GM23338 (cell line): ENCODE data around the gene ACTBL2. TPM values are rescaled to one million over a fixed set of nuclear protein-coding genes. Genes with fewer than 3 reads are reported as not detected.

Experiments
- ATAC-seq: fragments of 200-7000 bp; cut with Tn5 transposase; 3 replicates; pipeline ENCODE4 v1.9.1; 2020
- DNase-seq: peaks from one replicate; pipeline ENCODE4 v3.0.0-alpha.2; 2015; ENCODE audit warnings: low spot score
- H2AFZ ChIP-seq: fragments of 200-600 bp; sonication (generic); 2 replicates; pipeline ENCODE4 v1.8.0; 2016; ENCODE audit warnings: antibody characterized with exemption, mild to moderate bottlenecking, moderate library complexity
- H3F3A ChIP-seq: fragments of 200-600 bp; sonication (generic); replicated peaks from 2 replicates; pipeline ENCODE4 v1.8.0; 2017; ENCODE audit warnings: antibody characterized with exemption, mixed run types, low read depth
- H3K27ac ChIP-seq: fragments of 200-600 bp; sonication (generic); 2 replicates; pipeline ENCODE4 v1.6.1; 2016; ENCODE audit warnings: low read depth
- H3K27me3 ChIP-seq: fragments of 200-600 bp; sonication (generic); 2 replicates; pipeline ENCODE4 v1.8.0; 2016; ENCODE audit warnings: mild to moderate bottlenecking, mixed run types, moderate library complexity; ENCODE audit not compliant: insufficient read depth
- H3K36me3 ChIP-seq: fragments of 200-600 bp; sonication (generic); 2 replicates; pipeline ENCODE4 v1.8.0; 2016; ENCODE audit warnings: mild to moderate bottlenecking; ENCODE audit not compliant: insufficient read depth
- H3K4me1 ChIP-seq: fragments of 200-600 bp; sonication (generic); 2 replicates; pipeline ENCODE4 v1.8.0; 2016; ENCODE audit warnings: mild to moderate bottlenecking, moderate library complexity; ENCODE audit not compliant: insufficient read depth
- H3K4me2 ChIP-seq: fragments of 200-600 bp; sonication (generic); 2 replicates; pipeline ENCODE4 v1.7.1; 2017; ENCODE audit warnings: mixed run types
- H3K4me3 ChIP-seq: fragments of 200-600 bp; sonication (generic); 2 replicates; pipeline ENCODE4 v1.6.1; 2016; ENCODE audit warnings: mixed run types
- H3K79me2 ChIP-seq: fragments of 200-600 bp; sonication (generic); replicated peaks from 2 replicates; pipeline ENCODE4 v1.8.0; 2017; ENCODE audit warnings: mild to moderate bottlenecking; ENCODE audit not compliant: insufficient read depth
- H3K9me2 ChIP-seq: fragments of 200-600 bp; sonication (generic); 2 replicates; pipeline ENCODE4 v1.8.0; 2017; ENCODE audit not compliant: insufficient read depth
- H4K20me1 ChIP-seq: fragments of 200-600 bp; sonication (generic); replicated peaks from 2 replicates; pipeline ENCODE4 v1.8.0; 2017; ENCODE audit warnings: mild to moderate bottlenecking; ENCODE audit not compliant: insufficient read depth
- H3K27ac Mint-ChIP-seq: 2 replicates; pipeline ENCODE4 v1.8.0; 2020; ENCODE audit warnings: inconsistent platforms, mild to moderate bottlenecking, moderate library complexity, mixed read lengths
- H3K27me3 Mint-ChIP-seq: 3 replicates; pipeline ENCODE4 v1.8.0; 2022; ENCODE audit warnings: low read depth, mild to moderate bottlenecking, moderate library complexity, mixed read lengths, inconsistent platforms; ENCODE audit not compliant: insufficient read depth, poor library complexity
- H3K36me3 Mint-ChIP-seq: 3 replicates; pipeline ENCODE4 v1.8.0; 2021; ENCODE audit warnings: low read depth, mild to moderate bottlenecking, inconsistent platforms, moderate library complexity, mixed read lengths
- H3K4me1 Mint-ChIP-seq: 3 replicates; pipeline ENCODE4 v1.8.0; 2020; ENCODE audit warnings: mild to moderate bottlenecking, inconsistent platforms, mixed read lengths
- H3K4me3 Mint-ChIP-seq: 3 replicates; pipeline ENCODE4 v1.8.0; 2021; ENCODE audit warnings: moderate library complexity, mild to moderate bottlenecking, inconsistent platforms, mixed read lengths
- H3K9me3 Mint-ChIP-seq: 3 replicates; pipeline ENCODE4 v1.8.0; 2020; ENCODE audit warnings: moderate library complexity, mild to moderate bottlenecking, inconsistent platforms, mixed read lengths
- CREB1 ChIP-seq: fragments of 250-450 bp; sonication (Bioruptor Pico); IDR thresholded peaks from 2 replicates; pipeline ENCODE4 v1.5.0; 2020; ENCODE audit warnings: low read depth, mild to moderate bottlenecking, moderate library complexity
- EZH2 ChIP-seq: fragments of 200-600 bp; sonication (generic); IDR thresholded peaks from one replicate; pipeline ENCODE4 v1.8.0; 2017; ENCODE audit warnings: antibody characterized with exemption, mild to moderate bottlenecking, low read depth; ENCODE audit not compliant: unreplicated experiment
- EZH2phosphoT487 ChIP-seq: fragments of 200-600 bp; sonication (generic); IDR thresholded peaks from one replicate; pipeline ENCODE4 v1.8.1; 2018; ENCODE audit warnings: antibody characterized with exemption; ENCODE audit not compliant: unreplicated experiment
- JUNB ChIP-seq: IDR thresholded peaks from one replicate; pipeline ENCODE4 v1.6.1; 2016; ENCODE audit warnings: antibody characterized with exemption; ENCODE audit not compliant: unreplicated experiment
- NANOG ChIP-seq: IDR thresholded peaks from 2 replicates; pipeline ENCODE4 v1.6.1; 2016; ENCODE audit warnings: antibody characterized with exemption, borderline replicate concordance
- POLR2AphosphoS5 ChIP-seq: IDR thresholded peaks from 2 replicates; pipeline ENCODE4 v1.6.1; 2016; ENCODE audit warnings: antibody characterized with exemption, low read depth
- REST ChIP-seq: IDR thresholded peaks from one replicate; pipeline ENCODE4 v1.6.1; 2018; ENCODE audit warnings: antibody characterized with exemption; ENCODE audit not compliant: unreplicated experiment
- STAT1 ChIP-seq: IDR thresholded peaks from one replicate; pipeline ENCODE4 v1.6.1; 2016; ENCODE audit warnings: antibody characterized with exemption; ENCODE audit not compliant: unreplicated experiment
- ZNF114 ChIP-seq: fragments of 250-450 bp; sonication (Bioruptor Pico); IDR thresholded peaks from 2 replicates; pipeline ENCODE4 v1.5.0; 2020; ENCODE audit warnings: mild to moderate bottlenecking, moderate library complexity
- ZNF331 ChIP-seq: fragments of 250-450 bp; sonication (Bioruptor Pico); IDR thresholded peaks from 2 replicates; pipeline ENCODE4 v1.5.0; 2020; ENCODE audit warnings: low read depth, mild to moderate bottlenecking, moderate library complexity
- ZNF462 ChIP-seq: fragments of 250-450 bp; sonication (Bioruptor Pico); IDR thresholded peaks from 2 replicates; pipeline ENCODE4 v1.5.0; 2020; ENCODE audit warnings: mild to moderate bottlenecking, moderate library complexity
- polyA plus RNA-seq: library from polyadenylated mRNA; unstranded; fragments of >200 nt; fragmentation: Nextera tagmentation; extraction: Ambion mirVana; gene quantifications from 2 replicates; pipeline ENCODE4 v1.2.1, GENCODE V29; 2016
- total RNA-seq: library from RNA; depleted of rRNA; stranded (reverse); fragments of >200 nt; shearing (Covaris generic); gene quantifications from 2 replicates; pipeline ENCODE4 v1.2.3, GENCODE V29; 2014
- TF ChIP-seq, protein P1 (sequence below): IDR thresholded peaks from 2 replicates; pipeline ENCODE4 v1.6.1; 2016; ENCODE audit warnings: antibody characterized with exemption

ACTBL2 gene
- total and polyA plus RNA-seq, 2 experiments from 2014 or later: not detected

DNA sequence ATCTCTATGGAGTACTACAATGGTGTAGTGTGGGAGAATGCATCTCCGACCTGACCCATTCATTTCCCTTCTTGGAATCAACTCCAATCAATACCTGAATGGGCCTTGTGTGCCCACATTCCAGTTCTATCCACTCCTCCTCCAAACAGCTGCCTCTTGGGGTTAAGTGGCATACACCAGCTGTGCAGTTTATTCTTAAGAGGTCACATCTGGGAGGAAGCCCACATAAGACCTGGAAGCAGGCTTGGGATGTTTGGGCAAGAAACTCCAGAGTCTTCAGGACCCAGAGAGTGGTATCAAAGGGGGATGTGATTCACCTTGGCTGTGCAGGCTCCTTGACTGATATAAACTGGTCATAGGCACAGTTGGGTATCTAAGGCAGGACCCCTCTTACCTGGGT lies 46.0 kb downstream of the ACTBL2 start:
- TF ChIP-seq JUNB (no peak), EZH2phosphoT487 (no peak), ZNF114 (CRISPR knock-in tag) (no peak)
- H3K27me3 Mint-ChIP-seq: peaks cover 2% of the 10 kb centered on the region
- H3K4me1 ChIP-seq: no peaks in the 10 kb centered on the region

GRCh38 chr5:57435701-57436134 lies 46.9 kb downstream of the ACTBL2 start:
- ATAC-seq: no peak
- H3K36me3 Mint-ChIP-seq: no peaks in the 10 kb centered on the region
- H3K9me2 ChIP-seq: peaks cover 8% of the 10 kb centered on the region; the same call in 1 of the 2 replicates
- H3K4me1 ChIP-seq: no peaks in the 10 kb centered on the region
- H3K4me1 Mint-ChIP-seq: no peaks in the 10 kb centered on the region
- no peak overlapping the region for H2AFZ ChIP-seq
- no peaks in the 10 kb centered on the region for H4K20me1 ChIP-seq
- no peaks in the 10 kb centered on the region for H3K9me3 Mint-ChIP-seq
- H3K27me3 Mint-ChIP-seq: peaks cover 2% of the 10 kb centered on the region
- H3K27ac ChIP-seq: no peak overlapping the region
- no peak overlapping the region for H3K4me2 ChIP-seq
- no peaks in the 10 kb centered on the region for H3K27me3 ChIP-seq
- no peaks in the 10 kb centered on the region for H3K36me3 ChIP-seq
- DNase-seq: no peak
- H3K4me3 Mint-ChIP-seq: no peak overlapping the region
- no peak overlapping the region for H3K4me3 ChIP-seq
- no peak overlapping the region for H3K27ac Mint-ChIP-seq
- H3F3A ChIP-seq: no peaks in the 10 kb centered on the region
- no peaks in the 10 kb centered on the region for H3K79me2 ChIP-seq
- no peak for TF ChIP-seq REST
- TF ChIP-seq ZNF331 (CRISPR knock-in tag): no peak
- TF ChIP-seq JUNB: no peak
- no peak for TF ChIP-seq ZNF462 (CRISPR knock-in tag)
- no peak for TF ChIP-seq STAT1
- TF ChIP-seq ZNF114 (CRISPR knock-in tag): no peak
- no peak for TF ChIP-seq CREB1 (CRISPR knock-in tag)
- TF ChIP-seq EZH2: no peak
- TF ChIP-seq, protein P1, sequence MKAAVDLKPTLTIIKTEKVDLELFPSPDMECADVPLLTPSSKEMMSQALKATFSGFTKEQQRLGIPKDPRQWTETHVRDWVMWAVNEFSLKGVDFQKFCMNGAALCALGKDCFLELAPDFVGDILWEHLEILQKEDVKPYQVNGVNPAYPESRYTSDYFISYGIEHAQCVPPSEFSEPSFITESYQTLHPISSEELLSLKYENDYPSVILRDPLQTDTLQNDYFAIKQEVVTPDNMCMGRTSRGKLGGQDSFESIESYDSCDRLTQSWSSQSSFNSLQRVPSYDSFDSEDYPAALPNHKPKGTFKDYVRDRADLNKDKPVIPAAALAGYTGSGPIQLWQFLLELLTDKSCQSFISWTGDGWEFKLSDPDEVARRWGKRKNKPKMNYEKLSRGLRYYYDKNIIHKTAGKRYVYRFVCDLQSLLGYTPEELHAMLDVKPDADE: no peak
- TF ChIP-seq NANOG: no peak
- TF ChIP-seq POLR2AphosphoS5: no peak

More for the DNA sequence above, 46.0 kb downstream of the ACTBL2 start:
- no peaks in the 10 kb centered on the region for H3K36me3 Mint-ChIP-seq
- Histone ChIP-seq H3K9me2 (peaks cover 5% of the 10 kb centered on the region; the same call in 1 of the 2 replicates), H3K4me2 (no peak overlapping the region), H3K4me3 (no peak overlapping the region), H3F3A (no peaks in the 10 kb centered on the region), H4K20me1 (no peaks in the 10 kb centered on the region), H3K79me2 (no peaks in the 10 kb centered on the region), H2AFZ (no peak overlapping the region), H3K36me3 (no peaks in the 10 kb centered on the region), H3K27me3 (no peaks in the 10 kb centered on the region), H3K27ac (no peak overlapping the region)
- H3K9me3 Mint-ChIP-seq: no peaks in the 10 kb centered on the region
- H3K4me1 Mint-ChIP-seq: no peaks in the 10 kb centered on the region
- DNase-seq (no peak), ATAC-seq (no peak)
- no peak overlapping the region for H3K4me3 Mint-ChIP-seq
- no peak overlapping the region for H3K27ac Mint-ChIP-seq
